HepG2 (cell line): Measurements from ENCODE around the gene CTF1. TPM values are rescaled to one million over a fixed set of nuclear protein-coding genes. Genes with fewer than 3 reads are reported as not detected.

Experiments
- ARID4A ChIP-seq: sonication (generic); formaldehyde crosslinking; IDR thresholded peaks from 2 replicates; pipeline ENCODE4 v1.5.0; 2020; ENCODE audit warnings: mild to moderate bottlenecking, missing genetic modification reagents, borderline replicate concordance
- CBX5 ChIP-seq: sonication (generic); formaldehyde crosslinking; IDR thresholded peaks from 2 replicates; pipeline ENCODE4 v1.4.0; 2020; ENCODE audit warnings: missing genetic modification reagents, borderline replicate concordance
- HNRNPK ChIP-seq: fragments of 200-400 bp; formaldehyde crosslinking; IDR thresholded peaks from 2 replicates; pipeline ENCODE4 v1.6.1; 2018; ENCODE audit warnings: low read length, low read depth, moderate library complexity, mild to moderate bottlenecking; ENCODE audit not compliant: poor library complexity, severe bottlenecking
- MAZ ChIP-seq, 2 experiments: sonication (generic) in 1 of 2; formaldehyde crosslinking in 1 of 2; IDR thresholded peaks; 2 replicates each; pipeline versions ENCODE4 v1.5.0 to v1.6.1; 2012 to 2020; ENCODE audit warnings: low read depth in 2 of 2, mild to moderate bottlenecking in 2 of 2, borderline replicate concordance in 1 of 2, improper control_type of control experiment in 1 of 2, low read length in 1 of 2, missing genetic modification reagents in 1 of 2, moderate library complexity in 1 of 2
- MEIS1 ChIP-seq: sonication (generic); formaldehyde crosslinking; IDR thresholded peaks from 2 replicates; pipeline ENCODE4 v1.9.0; 2021; ENCODE audit warnings: mild to moderate bottlenecking, missing genetic modification reagents, moderate library complexity, borderline replicate concordance
- PCBP1 ChIP-seq: fragments of 200-400 bp; formaldehyde crosslinking; IDR thresholded peaks from 2 replicates; pipeline ENCODE4 v1.6.1; 2017; ENCODE audit warnings: mild to moderate bottlenecking, low read depth, low read length, borderline replicate concordance
- RBFOX2 ChIP-seq: fragments of 200-400 bp; formaldehyde crosslinking; IDR thresholded peaks from 2 replicates; pipeline ENCODE4 v1.6.1; 2017; ENCODE audit warnings: low read depth, mild to moderate bottlenecking, low read length
- RBM39 ChIP-seq: fragments of 200-400 bp; formaldehyde crosslinking; IDR thresholded peaks from one replicate; pipeline ENCODE4 v1.6.1; 2018; ENCODE audit warnings: antibody characterized with exemption, mild to moderate bottlenecking, low read depth, low read length; ENCODE audit not compliant: poor library complexity, severe bottlenecking
- SIN3A ChIP-seq: IDR thresholded peaks from 2 replicates; pipeline ENCODE4 v1.6.1; 2011; ENCODE audit warnings: low read depth, mild to moderate bottlenecking, control low read depth, low read length, borderline replicate concordance
- SOX6 ChIP-seq, 2 experiments: fragments of 450-650 bp in 1 of 2; sonication (generic) in 1 of 2; formaldehyde crosslinking in 1 of 2; IDR thresholded peaks; 2 replicates each; pipeline versions ENCODE4 v1.4.0 to v1.6.1; 2017 to 2020; ENCODE audit warnings: antibody characterized with exemption in 1 of 2, mild to moderate bottlenecking in 1 of 2, missing genetic modification reagents in 1 of 2
- TAF1 ChIP-seq: sonication (generic); formaldehyde crosslinking; IDR thresholded peaks from 2 replicates; pipeline ENCODE4 v1.4.0; 2020; ENCODE audit warnings: missing genetic modification reagents
- THAP7 ChIP-seq: sonication (generic); formaldehyde crosslinking; IDR thresholded peaks from 2 replicates; pipeline ENCODE4 v1.8.1; 2023; ENCODE audit warnings: mild to moderate bottlenecking, missing genetic modification reagents
- TMF1 ChIP-seq: sonication (generic); formaldehyde crosslinking; IDR thresholded peaks from 2 replicates; pipeline ENCODE4 v1.8.1; 2022; ENCODE audit warnings: low read depth, missing genetic modification reagents
- ZFP41 ChIP-seq: sonication (generic); formaldehyde crosslinking; IDR thresholded peaks from 2 replicates; pipeline ENCODE4 v1.4.0; 2020; ENCODE audit warnings: mild to moderate bottlenecking, missing genetic modification reagents, borderline replicate concordance
- ZNF414 ChIP-seq: sonication (generic); formaldehyde crosslinking; IDR thresholded peaks from 2 replicates; pipeline ENCODE4 v1.5.0; 2020; ENCODE audit warnings: missing genetic modification reagents
- ZNF747 ChIP-seq: sonication (generic); formaldehyde crosslinking; IDR thresholded peaks from 2 replicates; pipeline ENCODE4 v1.8.1; 2023; ENCODE audit warnings: missing genetic modification reagents, mild to moderate bottlenecking, borderline replicate concordance
- ZNF790 ChIP-seq: sonication (generic); formaldehyde crosslinking; IDR thresholded peaks from 2 replicates; pipeline ENCODE4 v1.8.0; 2022; ENCODE audit warnings: missing genetic modification reagents, mild to moderate bottlenecking, borderline replicate concordance
- polyA plus RNA-seq, 8 experiments: library from polyadenylated mRNA; depleted of rRNA in 3 of 8; stranded (reverse) in 7 of 8; unstranded in 1 of 8; fragments of >200 nt; fragmentation: Illumina TruSeq in 4 of 8; extraction: Trizol in 4 of 8; gene quantifications; 2 replicates each; pipeline versions ENCODE4 v1.2.1 to v1.2.3, GENCODE V29; 2011 to 2016; ENCODE audit warnings: low read depth in 4 of 8, missing spikeins in 1 of 8, mixed read lengths in 1 of 8; ENCODE audit not compliant: insufficient read depth in 1 of 8
- total RNA-seq, 5 experiments: library from RNA; depleted of rRNA; stranded (reverse); fragments of >200 nt; fragmentation: Illumina TruSeq; extraction: Trizol; gene quantifications; 2 replicates each; pipeline ENCODE4 v1.2.3, GENCODE V29; 2016; ENCODE audit warnings: low read depth in 1 of 5
- TF ChIP-seq, protein P1 (sequence below): sonication (generic); formaldehyde crosslinking; IDR thresholded peaks from 2 replicates; pipeline ENCODE4 v1.4.0; 2020; ENCODE audit warnings: missing genetic modification reagents, borderline replicate concordance

The CTF1 gene
- total and polyA plus RNA-seq, 2 of the 13 experiments (the other 11 are each of a cell fraction or from before 2014, with no cell fraction given), result 0.13 to 1.8 TPM

- TF ChIP-seq, protein P1, sequence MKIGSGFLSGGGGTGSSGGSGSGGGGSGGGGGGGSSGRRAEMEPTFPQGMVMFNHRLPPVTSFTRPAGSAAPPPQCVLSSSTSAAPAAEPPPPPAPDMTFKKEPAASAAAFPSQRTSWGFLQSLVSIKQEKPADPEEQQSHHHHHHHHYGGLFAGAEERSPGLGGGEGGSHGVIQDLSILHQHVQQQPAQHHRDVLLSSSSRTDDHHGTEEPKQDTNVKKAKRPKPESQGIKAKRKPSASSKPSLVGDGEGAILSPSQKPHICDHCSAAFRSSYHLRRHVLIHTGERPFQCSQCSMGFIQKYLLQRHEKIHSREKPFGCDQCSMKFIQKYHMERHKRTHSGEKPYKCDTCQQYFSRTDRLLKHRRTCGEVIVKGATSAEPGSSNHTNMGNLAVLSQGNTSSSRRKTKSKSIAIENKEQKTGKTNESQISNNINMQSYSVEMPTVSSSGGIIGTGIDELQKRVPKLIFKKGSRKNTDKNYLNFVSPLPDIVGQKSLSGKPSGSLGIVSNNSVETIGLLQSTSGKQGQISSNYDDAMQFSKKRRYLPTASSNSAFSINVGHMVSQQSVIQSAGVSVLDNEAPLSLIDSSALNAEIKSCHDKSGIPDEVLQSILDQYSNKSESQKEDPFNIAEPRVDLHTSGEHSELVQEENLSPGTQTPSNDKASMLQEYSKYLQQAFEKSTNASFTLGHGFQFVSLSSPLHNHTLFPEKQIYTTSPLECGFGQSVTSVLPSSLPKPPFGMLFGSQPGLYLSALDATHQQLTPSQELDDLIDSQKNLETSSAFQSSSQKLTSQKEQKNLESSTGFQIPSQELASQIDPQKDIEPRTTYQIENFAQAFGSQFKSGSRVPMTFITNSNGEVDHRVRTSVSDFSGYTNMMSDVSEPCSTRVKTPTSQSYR (CRISPR knock-in tag), result no peak
- TF ChIP-seq ZFP41 (CRISPR knock-in tag) (no peak), PCBP1 (0 out of 2 replicates have a peak, but pooled peaks have one; percentile 7), SOX6 (IDR thresholded peaks at IDR 0.05) (no peak), SOX6 (CRISPR knock-in tag; IDR thresholded peaks at IDR 0.05) (no peak), THAP7 (peak; percentile 61; the same call in 1 of the 2 replicates), SIN3A (no peak), ZNF747 (CRISPR knock-in tag) (no peak), TMF1 (0 out of 2 replicates have a peak, but pooled peaks have one; percentile 35), MAZ (IDR thresholded peaks at IDR 0.05; ENCODE audit: borderline replicate concordance, low read depth, low read length) (0 out of 2 replicates have a peak, but pooled peaks have one; percentile 28), MAZ (CRISPR knock-in tag; IDR thresholded peaks at IDR 0.05; ENCODE audit: low read depth) (no peak), ZNF790 (CRISPR knock-in tag) (no peak), TAF1 (CRISPR knock-in tag) (no peak), ZNF414 (no peak), CBX5 (no peak), ARID4A (CRISPR knock-in tag) (0 out of 2 replicates have a peak, but pooled peaks have one; percentile 14), MEIS1 (CRISPR knock-in tag) (no peak), RBFOX2 (peak; percentile 48; the same call in 1 of the 2 replicates), RBM39 (peak; percentile 21), HNRNPK (peak; percentile 10)
Measured at GRCh38 chr16:30924076-30924912, 27.9 kb downstream of the CTF1 start (continued).
